Right kidney (tissue), 1 donor: ENCODE results near the gene PLPP4.

ENCODE experiments used
- DNase-seq: peaks from one replicate; pipeline ENCODE4 v3.0.0-alpha.2; 2016

The PLPP4 gene

DNA sequence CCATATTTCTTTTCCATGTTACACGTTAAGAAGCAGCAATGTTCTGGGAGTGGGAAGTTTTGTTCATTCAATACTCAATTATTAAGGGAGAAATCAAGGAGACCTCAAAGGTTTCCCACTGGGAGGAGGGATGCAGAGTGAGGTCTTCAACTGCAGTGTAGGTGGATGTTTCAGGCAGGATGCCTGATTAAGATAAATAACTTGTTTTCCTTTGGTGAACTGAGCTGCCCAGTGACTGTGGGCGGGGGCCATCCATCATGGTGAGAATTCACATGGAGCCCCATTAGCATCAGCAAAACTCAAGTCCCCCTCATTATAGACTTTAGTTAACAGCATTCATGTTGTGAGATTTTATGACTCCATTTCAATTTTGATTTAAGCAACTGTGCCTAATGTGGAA is 121.1 kb downstream of the PLPP4 start:
- no peak for DNase-seq

DNA sequence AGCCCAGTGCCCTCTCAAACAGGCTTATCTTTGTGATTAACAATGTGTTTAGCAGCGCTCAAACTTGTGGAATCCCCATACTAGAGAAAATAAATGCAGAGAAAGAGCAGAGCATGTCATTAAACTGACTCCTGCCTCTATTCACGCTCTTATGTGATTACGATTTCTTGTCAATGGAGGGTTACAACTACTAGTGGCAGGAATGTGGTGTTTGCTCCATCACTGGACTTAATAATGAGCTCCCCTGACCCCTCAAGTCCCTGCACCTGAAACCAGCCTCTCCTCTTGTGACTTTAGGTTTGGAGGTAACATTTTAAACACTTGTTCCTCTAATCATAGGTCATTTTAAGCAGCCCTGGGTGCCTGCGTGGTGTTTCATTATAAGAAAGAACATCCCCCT is 121.9 kb downstream of the PLPP4 start:
- no peak for DNase-seq

DNA sequence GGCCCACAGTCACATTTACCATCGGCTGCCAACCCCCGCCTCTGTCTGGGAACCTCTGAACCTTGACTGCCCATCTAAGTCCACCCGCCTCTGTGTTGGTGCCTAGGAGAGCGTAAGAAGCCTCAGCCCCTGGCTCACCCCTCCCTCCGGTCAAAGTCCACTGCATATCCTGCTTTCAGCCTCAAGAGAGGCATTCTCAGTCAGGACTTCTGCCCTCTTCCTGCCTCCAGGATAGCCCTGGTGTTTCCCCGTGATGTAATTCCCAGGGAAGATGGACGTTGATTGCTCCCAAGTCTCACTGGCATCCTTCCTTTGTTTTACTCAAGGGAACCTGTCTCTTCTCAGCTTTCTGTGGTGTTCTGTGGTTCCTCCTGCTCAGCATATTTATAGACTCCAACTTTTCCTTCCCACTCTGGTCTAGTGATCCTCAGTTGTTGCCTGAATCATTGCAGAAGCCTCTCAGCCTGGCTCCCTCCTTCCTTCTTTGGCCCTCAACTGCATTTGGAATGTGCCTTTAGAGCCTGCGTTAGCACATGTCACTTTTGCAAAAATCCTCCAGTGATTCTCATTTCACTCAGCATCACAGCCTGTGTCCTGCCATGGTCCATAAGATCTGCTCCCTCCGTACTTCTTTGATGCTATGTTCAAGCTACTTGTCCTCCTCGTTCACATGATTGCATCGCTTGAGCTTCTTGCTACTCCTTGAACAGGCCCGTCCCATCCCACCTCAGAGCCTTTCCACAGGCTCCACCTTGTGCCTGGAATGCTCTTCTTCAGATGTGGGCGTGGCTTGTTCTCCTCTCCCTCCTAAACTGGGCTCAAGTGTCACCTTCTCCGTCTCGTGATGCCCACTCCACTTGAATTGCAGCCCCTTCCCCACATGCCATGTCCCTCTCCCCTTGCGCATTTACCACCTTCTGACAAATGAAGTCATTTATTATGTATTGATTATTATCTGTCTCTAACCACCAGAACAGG is 124.2 kb downstream of the PLPP4 start:
- no peak for DNase-seq

DNA sequence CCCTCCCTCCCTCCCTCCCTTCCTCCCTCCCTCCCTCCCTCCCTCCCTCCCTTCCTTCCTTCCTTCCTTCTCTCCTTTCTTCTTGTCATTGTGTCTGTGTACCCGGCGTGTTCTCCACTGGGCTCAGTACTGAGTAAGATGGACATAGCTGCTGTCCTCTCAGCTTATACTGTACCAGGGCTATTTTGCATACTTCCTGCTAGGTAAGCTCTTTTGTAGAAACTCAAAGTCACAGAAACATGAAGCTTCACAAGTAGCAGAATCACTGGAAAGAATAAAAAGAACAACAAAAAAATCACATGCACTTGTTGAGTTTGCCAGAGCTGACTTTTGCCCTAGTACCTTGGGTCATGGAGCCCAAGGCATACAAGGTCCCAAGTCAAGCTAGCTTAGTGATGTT is 125.7 kb downstream of the PLPP4 start:
- DNase-seq = no peak

DNA sequence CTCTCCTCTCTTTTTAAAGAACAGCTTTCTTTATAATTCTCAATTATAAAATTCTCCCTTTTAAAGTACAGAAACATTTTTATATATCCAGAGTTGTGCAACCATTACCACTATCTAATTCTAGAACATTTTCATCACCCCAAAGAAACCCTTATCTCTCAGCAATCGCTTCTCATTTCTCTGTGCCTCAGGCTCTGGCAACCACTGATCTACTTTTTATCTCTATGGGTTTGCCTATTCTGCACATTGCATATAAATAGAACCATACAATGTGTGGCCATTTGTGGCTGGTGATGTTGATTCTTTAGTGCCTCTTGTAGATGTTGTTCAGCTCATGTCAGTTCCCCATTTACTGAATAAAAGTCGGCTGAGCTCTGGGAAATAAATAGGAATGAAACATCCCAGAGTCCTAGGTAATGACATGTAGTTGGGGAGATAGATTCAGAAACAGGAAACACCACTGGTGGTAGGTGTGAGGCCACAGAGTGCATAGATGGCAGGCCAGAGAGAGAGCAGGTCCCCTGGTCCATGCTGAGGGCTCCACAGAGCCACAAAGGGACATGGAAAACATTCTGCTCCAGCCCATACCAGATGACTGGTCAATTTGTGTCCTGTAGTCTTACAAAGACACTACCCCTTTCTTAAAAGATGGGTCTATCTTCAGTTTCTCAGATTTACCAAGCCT is 126.5 kb downstream of the PLPP4 start:
- no peak for DNase-seq

DNA sequence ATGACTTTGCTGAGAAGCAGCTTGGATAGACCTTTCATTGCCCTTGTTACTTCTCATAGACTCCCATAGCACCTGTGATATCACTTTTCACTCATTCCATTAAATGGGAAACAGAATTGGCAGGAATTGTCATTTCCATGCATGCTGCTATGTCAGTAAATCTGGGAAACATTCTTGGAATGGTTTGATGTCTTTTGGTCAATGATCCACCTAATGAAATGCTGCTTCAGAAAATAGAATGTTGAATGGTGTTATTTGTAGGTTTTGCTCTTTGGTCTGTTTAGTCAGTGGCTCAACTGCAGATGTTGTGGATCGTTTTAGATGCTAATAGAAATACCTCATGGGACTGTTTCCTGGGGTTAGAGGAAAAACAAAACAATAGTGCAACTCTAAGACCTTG is 127.8 kb downstream of the PLPP4 start:
- DNase-seq = no peak

DNA sequence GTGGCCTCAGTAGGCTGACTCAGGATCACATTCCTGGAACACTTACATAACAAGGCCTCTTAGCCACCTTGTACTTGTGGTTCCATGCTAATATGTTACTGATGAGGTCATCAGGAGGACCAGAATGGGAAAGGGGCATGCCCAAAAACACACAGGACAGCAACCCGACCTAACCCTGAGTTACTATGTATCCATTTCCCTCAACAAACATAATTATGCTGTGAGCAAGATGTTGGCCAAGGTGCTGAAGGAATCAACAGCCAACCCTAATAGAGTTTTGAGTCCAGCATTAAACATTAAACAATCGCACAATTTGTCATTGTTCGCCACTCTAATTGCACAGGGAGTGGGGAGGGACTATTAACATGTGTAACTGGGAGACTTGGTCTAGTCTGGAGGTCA is 129.4 kb downstream of the PLPP4 start:
- no peak for DNase-seq

DNA sequence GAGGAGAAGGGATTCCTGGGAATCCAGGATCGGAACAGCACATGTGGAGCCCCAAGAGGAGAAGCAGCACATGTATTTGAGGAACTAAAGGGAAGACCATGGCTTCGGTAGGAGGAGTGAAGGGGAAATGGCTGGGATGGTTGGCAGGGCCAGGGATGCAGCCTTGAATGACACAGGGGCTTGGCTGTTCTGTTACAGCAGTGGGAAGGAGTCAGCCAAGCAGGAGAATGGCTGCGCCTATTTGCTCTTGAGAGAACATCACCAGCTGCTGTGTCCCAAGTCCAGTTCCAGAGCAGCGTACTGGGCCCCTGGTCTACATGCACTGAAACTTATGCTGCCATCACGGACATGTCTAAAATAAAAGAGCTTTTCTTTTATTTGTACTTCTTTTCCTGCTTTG is 130.0 kb downstream of the PLPP4 start:
- no peak for DNase-seq

DNA sequence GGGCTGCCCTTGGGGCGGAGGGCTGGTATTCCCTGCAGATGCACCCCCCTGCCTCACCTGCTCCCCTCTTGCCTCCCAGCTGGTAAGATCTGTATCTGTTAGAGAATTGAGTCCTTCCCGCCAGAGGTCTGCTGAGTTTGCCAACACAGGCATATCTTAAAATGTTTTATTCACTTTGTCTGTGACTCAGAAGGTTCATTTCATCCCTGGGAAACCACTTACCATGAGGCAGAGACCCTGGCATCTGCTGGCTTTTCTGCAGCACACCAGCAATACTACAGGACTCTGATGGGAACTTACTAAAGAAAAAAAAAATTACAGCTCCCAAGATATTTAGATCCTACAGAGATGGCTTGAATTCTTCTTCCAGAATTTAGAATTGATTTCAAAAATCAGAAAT is 131.3 kb downstream of the PLPP4 start:
- DNase-seq = no peak

DNA sequence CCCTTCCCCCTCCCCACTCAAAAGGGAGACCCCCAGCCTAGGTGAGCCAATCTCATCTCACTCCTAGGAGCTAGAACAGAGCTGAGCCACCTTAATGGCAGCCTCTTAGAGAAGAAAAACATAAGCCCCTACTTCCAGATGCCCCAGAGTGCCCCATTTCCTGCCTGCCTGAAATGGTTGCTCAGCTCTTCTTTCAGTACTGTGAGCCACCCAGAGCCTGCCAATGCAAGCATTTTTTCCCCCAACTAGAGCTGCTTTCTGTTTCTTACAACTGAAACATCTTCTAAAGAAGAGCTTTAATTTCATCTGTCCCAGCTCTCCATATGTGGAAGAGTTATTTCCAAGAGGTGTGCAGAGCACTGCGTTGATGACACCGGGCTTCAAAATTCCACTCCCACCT is 136.7 kb downstream of the PLPP4 start:
- DNase-seq = no peak

DNA sequence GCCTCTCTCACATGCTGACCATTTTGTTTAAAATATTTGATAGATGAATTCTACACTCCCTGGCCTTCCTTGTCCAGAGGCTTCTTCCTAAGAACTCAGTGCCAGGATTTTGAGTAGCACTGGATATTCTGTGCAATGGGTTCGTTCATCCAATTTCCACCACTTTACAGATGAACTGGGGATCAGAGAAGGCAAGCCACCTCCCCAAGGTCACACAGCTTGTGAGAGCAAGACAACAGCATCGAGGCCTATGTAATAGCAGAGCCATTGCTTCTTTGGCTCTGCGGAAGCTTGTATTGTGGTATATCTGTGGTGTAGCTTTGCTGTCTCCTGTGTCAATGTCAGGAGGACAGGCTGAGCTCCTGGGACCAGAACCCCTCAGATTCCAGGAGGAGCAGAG is 140.9 kb downstream of the PLPP4 start:
- DNase-seq = no peak

DNA sequence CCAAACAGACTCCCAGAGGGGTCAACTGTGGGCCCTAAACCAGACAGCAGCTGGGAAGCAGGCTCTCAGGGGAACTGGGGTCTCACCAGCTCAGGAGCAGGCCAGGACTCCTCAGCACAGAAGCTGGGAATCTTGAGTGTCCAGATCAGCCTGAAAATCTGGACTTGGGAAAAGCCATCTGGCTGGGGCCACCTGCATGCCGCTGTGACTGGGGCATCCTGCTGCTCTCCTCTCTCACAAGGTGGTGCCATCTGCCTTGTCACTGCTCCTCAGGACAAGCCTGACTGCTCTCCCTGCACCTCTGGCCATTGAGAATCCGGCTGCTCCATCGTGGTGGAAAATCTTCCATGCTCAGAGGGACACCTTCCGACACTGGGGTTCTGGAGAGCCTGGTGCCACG is 141.4 kb downstream of the PLPP4 start:
- DNase-seq = no peak

DNA sequence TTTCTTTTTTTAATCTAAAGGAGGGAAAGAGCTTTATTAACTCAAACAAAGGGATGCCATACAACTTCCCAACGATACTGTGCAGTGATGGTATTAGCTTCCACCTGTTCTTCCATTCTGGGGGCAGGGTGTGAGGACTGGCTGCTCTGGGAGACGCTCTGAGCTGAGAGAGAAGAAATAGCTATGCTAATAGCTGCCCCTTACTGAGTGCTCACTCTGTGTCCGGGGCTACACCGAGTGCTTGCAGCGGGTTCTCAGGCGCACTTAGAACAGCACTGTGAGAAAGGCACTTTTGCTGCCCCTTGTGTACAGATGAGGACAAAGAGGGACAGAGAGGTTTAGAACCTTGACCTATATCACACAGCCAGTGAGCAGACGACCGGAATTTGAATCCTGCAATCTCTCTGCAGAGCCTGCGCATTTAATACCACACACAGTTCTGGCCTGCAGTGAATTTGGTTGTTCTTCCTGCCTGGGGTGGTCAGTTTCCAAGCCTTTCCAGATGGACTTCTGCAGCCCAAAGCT is 142.2 kb downstream of the PLPP4 start:
- DNase-seq = no peak

DNA sequence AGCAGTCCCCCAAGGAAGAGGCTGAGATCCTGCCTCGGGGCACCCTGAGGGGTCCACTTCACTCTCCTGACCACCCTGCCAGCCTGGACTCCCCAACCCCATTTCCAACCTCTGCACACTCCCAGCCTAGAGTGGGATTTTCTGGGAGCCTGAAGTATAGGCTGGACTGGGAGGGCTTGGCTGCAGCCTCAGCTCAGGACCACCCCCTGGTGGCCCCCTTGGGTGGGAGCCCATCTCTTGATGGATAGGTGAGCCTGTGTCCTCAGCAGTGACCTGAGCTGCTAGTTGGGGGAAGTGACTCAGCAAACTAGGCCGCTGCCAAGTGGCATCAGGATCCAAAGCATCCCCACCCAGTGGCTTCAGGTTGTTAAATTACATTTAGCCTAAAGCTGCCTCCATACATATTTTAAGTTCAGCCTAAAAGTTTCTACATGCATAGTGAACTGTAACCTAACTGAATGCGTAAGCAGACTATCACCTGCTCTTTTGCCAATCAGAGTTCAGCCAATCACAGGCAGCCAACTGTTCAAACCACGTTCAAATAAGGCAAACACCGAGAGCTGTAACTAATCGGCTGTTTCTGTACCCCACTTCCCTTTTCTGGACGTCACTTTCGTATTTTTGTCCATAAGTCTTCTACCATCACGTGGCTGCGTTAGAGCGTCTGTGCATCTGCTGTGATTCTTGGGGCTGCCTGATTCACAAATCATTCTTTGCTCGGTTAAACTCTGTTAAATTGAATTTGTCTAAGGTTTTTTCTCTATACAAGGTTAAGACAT is 144.0 kb downstream of the PLPP4 start:
- DNase-seq = peak; percentile 9

DNA sequence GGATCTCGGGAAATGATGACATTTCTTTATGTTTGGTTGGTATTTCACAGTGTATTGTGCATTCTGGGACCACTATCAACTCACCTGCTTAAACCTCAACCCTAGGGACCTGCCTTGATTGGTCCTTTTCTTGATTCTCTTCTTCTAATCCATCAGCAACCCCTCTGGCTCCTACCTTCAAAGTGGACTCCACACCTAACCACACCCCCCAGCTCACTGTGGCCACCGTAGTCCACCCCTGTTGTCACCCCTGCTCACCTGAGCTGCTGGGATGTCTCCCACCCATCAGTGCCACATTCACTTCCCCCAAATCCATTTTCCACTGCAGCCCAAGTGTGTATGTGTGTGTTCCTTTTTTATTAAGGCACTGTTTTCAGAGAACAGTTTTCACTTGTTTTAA is 145.0 kb downstream of the PLPP4 start:
- no peak for DNase-seq

DNA sequence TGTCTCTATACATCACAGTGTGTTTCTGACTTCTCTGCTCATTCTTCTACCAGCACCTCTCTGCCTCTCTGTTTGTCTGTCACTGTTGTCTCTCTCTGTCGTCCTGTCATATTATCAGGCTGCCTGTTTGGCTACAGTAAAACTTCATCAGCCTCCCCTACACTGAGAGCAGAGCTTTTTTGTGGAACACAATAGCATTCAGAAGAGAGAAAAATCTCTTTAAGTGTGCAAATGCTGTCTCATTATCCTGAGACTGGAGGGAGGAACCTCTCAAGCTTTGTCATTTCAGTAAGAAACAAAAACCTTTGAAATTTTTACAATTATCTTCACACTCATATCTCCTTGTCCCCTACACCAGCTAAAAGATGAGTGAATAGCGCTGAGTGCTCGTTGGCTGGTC is 148.4 kb downstream of the PLPP4 start:
- DNase-seq = no peak

DNA sequence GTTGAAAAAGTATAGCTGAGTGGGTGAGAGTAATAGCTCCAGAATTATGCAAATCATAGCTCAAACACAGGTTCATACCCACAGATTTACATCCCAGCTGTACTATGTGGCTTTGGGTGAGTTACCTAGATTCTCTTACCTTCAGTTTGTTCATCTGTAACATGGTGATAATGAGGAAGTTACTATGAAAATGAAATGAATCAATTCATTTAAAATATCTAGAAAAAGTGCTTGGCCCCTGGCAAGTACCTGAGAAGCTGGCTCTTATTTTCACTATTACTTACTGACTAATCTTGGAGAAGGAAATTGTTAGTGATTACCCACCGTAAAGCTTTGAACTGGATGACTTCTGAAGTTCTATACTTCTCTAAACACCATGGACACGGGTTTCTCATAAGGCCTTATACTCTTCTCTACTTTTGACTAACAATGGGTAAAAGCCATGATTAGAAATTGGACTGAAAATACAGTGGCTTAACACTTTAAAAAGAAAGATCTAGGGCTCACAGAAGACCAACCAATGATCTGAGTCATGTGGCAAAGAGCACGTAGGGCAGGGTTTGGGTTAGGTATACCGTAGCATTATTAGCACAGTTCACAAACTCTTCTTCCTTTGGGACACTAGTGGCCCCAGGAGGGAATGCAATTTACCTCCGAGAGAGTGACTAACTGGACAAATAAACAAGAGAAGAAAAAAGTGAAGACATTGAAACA is 149.2 kb downstream of the PLPP4 start:
- no peak for DNase-seq

DNA sequence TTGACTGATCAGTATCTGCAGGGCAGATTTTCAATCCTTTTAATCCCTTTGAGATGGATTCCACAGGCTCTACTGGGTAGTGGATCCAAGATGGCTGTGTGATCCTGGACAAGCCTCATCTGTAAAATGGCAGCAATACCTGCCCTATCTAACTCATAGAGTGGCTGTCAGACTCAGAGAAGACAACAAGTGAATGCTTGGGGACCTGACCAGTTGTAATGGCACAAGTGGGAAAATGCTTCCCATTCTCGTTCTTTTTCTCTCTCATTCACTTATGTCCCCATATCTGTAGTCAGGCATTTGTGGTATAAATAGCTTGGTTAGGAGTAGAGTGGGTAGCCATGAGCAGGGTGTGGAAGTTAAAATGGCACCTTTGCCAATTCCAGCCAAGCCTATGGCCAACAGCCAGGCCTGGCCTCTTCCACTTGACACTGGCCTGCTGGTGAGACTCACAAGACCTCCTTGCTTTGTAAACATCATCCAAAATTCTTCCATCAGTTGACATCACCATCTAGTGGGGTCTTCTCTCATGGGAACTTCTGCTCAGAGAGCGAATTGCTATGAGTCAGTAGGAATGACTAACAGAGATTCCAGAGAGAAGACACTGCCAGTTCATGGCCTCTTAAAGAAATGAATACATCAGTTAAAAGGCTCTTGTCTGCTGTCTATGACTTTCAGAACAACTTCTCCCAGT is 150.1 kb downstream of the PLPP4 start:
- no peak for DNase-seq

DNA sequence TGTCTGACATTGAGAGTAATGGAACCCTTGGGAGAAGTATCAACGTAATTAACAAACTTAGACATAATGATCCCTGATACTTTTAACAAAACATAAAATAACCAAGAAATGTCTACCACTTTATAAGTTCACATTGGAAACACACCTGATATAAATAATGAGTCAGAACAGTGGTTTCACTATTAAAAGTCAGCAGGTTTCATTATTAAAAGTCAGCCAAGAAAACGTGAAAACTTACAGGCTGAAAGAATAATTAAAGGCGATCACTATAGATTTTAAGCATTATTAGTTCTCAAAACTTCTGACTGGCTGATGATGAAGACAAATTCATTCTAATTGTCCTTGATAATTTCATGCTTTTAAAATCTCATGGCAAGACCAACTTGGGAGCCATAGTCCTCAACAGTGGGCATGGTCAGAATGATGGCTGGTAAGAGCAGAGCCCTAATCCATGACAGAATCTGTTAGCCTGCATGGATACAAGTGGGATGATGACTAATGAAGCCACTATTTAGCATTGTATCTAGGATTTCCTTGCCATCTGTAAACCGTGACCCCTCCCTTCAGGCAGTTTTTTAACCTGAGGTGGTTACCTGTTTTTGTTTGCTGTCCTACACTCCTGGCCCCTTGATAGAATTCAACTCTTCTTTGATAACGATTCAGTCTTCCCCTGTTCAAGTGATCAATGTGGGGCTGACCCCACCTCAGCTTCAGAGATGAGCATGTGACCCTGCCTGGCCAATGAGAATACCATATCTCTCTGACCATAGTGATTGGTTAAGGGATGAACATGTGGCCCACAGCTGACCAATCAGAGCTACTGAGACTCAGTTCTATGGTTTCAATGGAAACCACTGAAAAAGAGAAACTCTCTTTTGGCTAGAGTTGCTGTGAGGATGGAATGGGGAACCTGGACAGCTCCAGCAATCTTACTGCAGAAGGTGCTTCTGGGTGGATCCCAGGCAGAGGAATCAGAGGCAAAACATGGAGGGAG is 151.0 kb downstream of the PLPP4 start:
- DNase-seq = no peak

DNA sequence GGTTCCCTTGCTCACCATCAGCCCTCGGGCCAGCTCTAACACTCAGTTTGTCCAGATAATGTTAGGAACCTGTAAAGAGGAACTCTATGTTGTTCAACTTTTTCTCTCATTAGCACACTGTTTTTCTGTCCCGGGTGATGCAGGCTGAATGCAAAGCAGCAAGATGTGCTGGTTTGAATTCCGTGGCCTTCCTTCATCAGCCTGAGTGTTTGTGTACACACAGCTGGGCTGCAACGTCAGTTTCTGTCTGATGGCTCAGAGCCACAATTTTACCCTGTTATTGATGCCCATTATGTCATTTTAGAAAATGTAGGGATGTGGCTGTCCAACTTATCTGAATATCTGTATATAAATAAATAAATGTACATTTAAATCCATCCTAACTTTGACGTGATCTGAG is 152.0 kb downstream of the PLPP4 start:
- no peak for DNase-seq
